Measurements from ENCODE around the gene ESR1. TPM values are rescaled to one million over a fixed set of nuclear protein-coding genes. Genes with fewer than 3 reads are reported as not detected.

The ESR1 gene
- total RNA-seq, 4 donors from 2014 or later, result 0.13 to 7.4 TPM; not detected in 2

GRCh38 chr6:152052061-152052460, 244.6 kb downstream of the ESR1 start:
- Histone ChIP-seq H3K9me3 (no peaks in the 10 kb centered on the region), H3K27me3 (no peaks in the 10 kb centered on the region), H3K4me1 (no peaks in the 10 kb centered on the region), H3K27ac (no peak overlapping the region), H3K4me3 (no peak overlapping the region), H3K36me3 (no peaks in the 10 kb centered on the region)
- no peak for TF ChIP-seq POLR2A (IDR thresholded peaks at IDR 0.05)
- TF ChIP-seq CTCF (IDR thresholded peaks at IDR 0.05), result no peak
- DNase-seq, result no peak

- Histone ChIP-seq H3K9me3 (no peaks in the 10 kb centered on the region), H3K4me3 (no peak overlapping the region)
- TF ChIP-seq CTCF (IDR thresholded peaks at IDR 0.05), result no peak
Measured at GRCh38 chr6:152053332-152053731, 245.8 kb downstream of the ESR1 start.

DNA sequence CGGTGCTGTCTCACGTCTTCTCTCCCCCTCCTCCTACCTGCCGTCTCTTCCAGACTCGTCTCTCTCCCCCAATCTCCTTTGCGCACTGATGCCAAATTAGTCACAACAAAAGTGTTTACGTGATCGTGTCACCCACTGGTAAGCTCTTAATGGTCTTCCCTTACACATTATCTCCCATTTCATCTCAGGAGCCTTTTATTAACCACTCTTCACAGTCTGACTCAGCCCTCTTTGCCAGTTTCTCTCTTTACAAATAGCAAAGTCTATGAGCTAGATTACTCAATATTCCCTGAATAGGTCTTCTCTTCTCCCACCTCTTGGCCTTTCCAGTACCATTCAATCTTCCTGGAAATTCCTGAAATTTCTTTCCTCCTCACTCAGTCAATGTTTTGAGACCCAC, 247.0 kb downstream of the ESR1 start:
- H3K9me3 ChIP-seq, result no peaks in the 10 kb centered on the region
- no peak overlapping the region for H3K27ac ChIP-seq

More at GRCh38 chr6:152053332-152053731, 245.8 kb downstream of the ESR1 start:
- H3K27me3 ChIP-seq, result no peaks in the 10 kb centered on the region
- no peak for DNase-seq
- H3K4me1 ChIP-seq, result no peaks in the 10 kb centered on the region
- no peak overlapping the region for H3K27ac ChIP-seq
- H3K36me3 ChIP-seq, result no peaks in the 10 kb centered on the region

GRCh38 chr6:152055517-152055916, 248.0 kb downstream of the ESR1 start:
- Histone ChIP-seq H3K9me3 (no peaks in the 10 kb centered on the region), H3K27ac (no peak overlapping the region), H3K4me1 (no peaks in the 10 kb centered on the region), H3K4me3 (no peak overlapping the region), H3K36me3 (no peaks in the 10 kb centered on the region), H3K27me3 (no peaks in the 10 kb centered on the region)
- no peak for DNase-seq
- TF ChIP-seq POLR2A (IDR thresholded peaks at IDR 0.05), result no peak
- TF ChIP-seq CTCF (IDR thresholded peaks at IDR 0.05), result no peak

More for the DNA sequence above, 247.0 kb downstream of the ESR1 start:
- TF ChIP-seq POLR2A (IDR thresholded peaks at IDR 0.05), result no peak
- no peak for TF ChIP-seq CTCF (IDR thresholded peaks at IDR 0.05)
- DNase-seq, result no peak
- no peaks in the 10 kb centered on the region for H3K27me3 ChIP-seq
- H3K4me3 ChIP-seq, result no peak overlapping the region
- H3K36me3 ChIP-seq, result no peaks in the 10 kb centered on the region
- no peaks in the 10 kb centered on the region for H3K4me1 ChIP-seq

DNA sequence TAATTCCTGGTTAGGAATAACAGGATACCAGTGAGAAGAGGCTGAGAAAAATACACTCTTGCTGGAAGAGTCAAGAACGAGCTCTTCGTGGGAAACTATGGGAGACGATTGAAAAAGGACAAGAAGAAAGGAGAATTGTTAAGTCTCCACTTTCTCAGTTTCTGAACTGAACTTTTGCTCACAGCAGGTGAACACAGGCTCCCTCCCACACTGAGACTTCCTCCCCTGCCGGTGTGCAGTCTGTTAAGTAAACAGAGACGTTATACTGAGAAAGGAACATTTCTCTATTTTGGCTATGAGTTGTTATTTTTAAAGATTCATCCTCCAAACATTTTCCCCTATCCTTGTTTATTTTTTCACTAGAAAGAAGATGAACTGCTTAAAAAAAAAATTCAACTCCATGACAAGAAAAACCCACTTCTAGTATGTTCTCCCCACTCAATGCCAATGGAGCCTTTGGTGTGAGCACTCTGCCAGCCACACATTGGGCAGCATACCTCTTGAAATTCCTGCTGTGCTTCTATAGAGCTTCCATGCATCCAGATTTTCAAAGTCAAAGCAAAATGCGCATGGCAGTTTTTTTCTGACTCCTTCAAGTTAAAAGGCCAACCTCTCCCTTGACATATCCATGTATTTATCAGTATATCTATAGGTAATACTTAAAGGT, 250.5 kb downstream of the ESR1 start:
- H3K27me3 ChIP-seq, result no peaks in the 10 kb centered on the region
- TF ChIP-seq POLR2A (IDR thresholded peaks at IDR 0.05) (no peak), CTCF (IDR thresholded peaks at IDR 0.05) (no peak)

DNA sequence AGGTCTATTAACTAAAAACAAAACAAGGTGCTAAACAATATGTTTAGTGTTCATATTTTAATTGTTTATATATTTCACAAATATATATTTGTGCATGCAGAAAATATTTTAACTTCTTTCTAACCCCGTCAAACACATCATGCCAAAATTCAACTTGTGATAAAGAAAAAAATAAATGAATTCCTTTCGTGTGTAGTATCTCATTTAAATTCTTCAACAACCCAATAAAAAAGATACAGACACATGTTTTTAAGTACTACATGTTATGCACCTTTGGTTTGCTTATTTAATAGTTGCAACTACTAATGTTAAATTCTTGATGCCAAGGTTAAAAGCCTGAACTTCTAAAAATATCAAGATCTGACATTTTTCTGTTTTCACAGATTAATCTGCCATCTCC, 252.4 kb downstream of the ESR1 start:
- no peaks in the 10 kb centered on the region for H3K36me3 ChIP-seq
- H3K4me3 ChIP-seq, result no peak overlapping the region
- DNase-seq, result no peak
- no peaks in the 10 kb centered on the region for H3K4me1 ChIP-seq
- no peak for TF ChIP-seq CTCF (IDR thresholded peaks at IDR 0.05)
- no peak for TF ChIP-seq POLR2A (IDR thresholded peaks at IDR 0.05)
- H3K9me3 ChIP-seq, result no peaks in the 10 kb centered on the region
- H3K27ac ChIP-seq, result no peak overlapping the region
- H3K27me3 ChIP-seq, result no peaks in the 10 kb centered on the region

More for the DNA sequence above, 250.5 kb downstream of the ESR1 start:
- Histone ChIP-seq H3K4me1 (no peaks in the 10 kb centered on the region), H3K36me3 (no peaks in the 10 kb centered on the region), H3K27ac (no peak overlapping the region), H3K9me3 (no peaks in the 10 kb centered on the region), H3K4me3 (no peak overlapping the region)
- DNase-seq, result no peak
